Lower lobe of right lung (tissue), 2 donors: ENCODE results near the gene RNF149. TPM values are rescaled to one million over a fixed set of nuclear protein-coding genes. Genes with fewer than 3 reads are reported as not detected.

Experiments used
- ATAC-seq, 2 donors: fragments of 200-7000 bp; cut with Tn5 transposase; one replicate each; pipeline ENCODE4 v1.9.1; 2020 to 2022; ENCODE audit warnings: mild to moderate bottlenecking in 2 of 2, moderate library complexity in 2 of 2
- DNase-seq: peaks from one replicate; pipeline ENCODE4 v3.0.0-alpha.2; 2020
- H3K27ac ChIP-seq: fragments of 200-600 bp; one replicate; pipeline ENCODE4 v1.8.0; 2022
- H3K27me3 ChIP-seq: fragments of 200-600 bp; one replicate; pipeline ENCODE4 v1.8.0; 2022; ENCODE audit warnings: low read depth
- H3K36me3 ChIP-seq: fragments of 200-600 bp; one replicate; pipeline ENCODE4 v1.8.0; 2022; ENCODE audit warnings: mild to moderate bottlenecking
- H3K4me1 ChIP-seq: fragments of 200-600 bp; one replicate; pipeline ENCODE4 v1.8.0; 2022
- H3K4me3 ChIP-seq: fragments of 200-600 bp; one replicate; pipeline ENCODE4 v1.8.0; 2022; ENCODE audit warnings: mild to moderate bottlenecking
- H3K9me3 ChIP-seq: fragments of 200-600 bp; one replicate; pipeline ENCODE4 v1.8.0; 2022
- CTCF ChIP-seq: fragments of 200-600 bp; IDR thresholded peaks from one replicate; pipeline ENCODE4 v1.8.0; 2022; ENCODE audit warnings: antibody characterized with exemption, mild to moderate bottlenecking
- intact Hi-C: fragments of 100-400 bp; cut with DNase I; formaldehyde crosslinking; loops from one replicate; pipeline ENCODE4 v1.11.0; 2022
- total RNA-seq: library from RNA; stranded (reverse); fragmentation: NEBNext Ultra II Directional; extraction: Animal tissue kit (Norgen Biotek cat#: 25700); gene quantifications from one replicate; pipeline ENCODE4 v1.2.1, GENCODE V29; 2021
- donor health status: DM: no; HTN: yes; CAD: no; lungs with severe emphysema.

Gene RNF149
- total RNA-seq, 1 donor from 2014 or later, result 158 TPM

GRCh38 chr2:101300164-101300563 is 8.3 kb downstream of the RNF149 start:
- intact Hi-C loops, result no loop called here
- Histone ChIP-seq H3K4me3 (peak overlapping the region; percentile 4), H3K9me3 (no peaks in the 10 kb centered on the region), H3K4me1 (peaks cover 76% of the 10 kb centered on the region), H3K27me3 (no peaks in the 10 kb centered on the region), H3K36me3 (peaks cover 18% of the 10 kb centered on the region), H3K27ac (no peak overlapping the region)
- no peak for TF ChIP-seq CTCF
- no peak for ATAC-seq
- DNase-seq, result no peak

GRCh38 chr2:101299604-101300003 is 8.9 kb downstream of the RNF149 start:
- intact Hi-C loops, result no loop called here
- no peak for TF ChIP-seq CTCF
- Histone ChIP-seq H3K27me3 (no peaks in the 10 kb centered on the region), H3K9me3 (no peaks in the 10 kb centered on the region), H3K4me3 (no peak overlapping the region), H3K27ac (no peak overlapping the region), H3K4me1 (peaks cover 76% of the 10 kb centered on the region), H3K36me3 (peaks cover 24% of the 10 kb centered on the region)
- ATAC-seq, result no peak
- DNase-seq, result no peak

DNA sequence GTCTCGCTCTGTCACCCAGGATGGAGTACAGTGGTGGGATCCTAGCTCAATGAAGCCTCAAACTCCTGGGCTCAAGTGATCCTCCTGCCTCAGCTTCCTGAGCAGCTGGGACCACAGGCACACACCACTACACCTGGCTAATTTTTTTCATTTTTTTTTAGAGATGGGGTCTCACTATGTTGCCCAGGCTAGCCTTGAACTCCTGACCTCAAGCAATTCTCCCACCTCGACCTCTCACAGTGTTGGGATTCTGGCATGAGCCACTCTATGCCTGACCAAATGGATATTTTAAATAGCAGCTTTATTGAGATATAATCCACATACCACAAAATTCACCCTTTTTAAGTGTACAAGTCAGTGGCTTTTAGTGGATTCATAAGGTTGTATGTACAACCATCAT is 11.1 kb downstream of the RNF149 start:
- intact Hi-C loops, result no loop called here
- Histone ChIP-seq H3K4me1 (peaks cover 61% of the 10 kb centered on the region), H3K27me3 (no peaks in the 10 kb centered on the region), H3K36me3 (peaks cover 40% of the 10 kb centered on the region), H3K27ac (no peak overlapping the region), H3K9me3 (no peaks in the 10 kb centered on the region), H3K4me3 (no peak overlapping the region)
- DNase-seq (no peak), ATAC-seq (no peak)
- no peak for TF ChIP-seq CTCF

GRCh38 chr2:101296371-101296770 is 12.1 kb downstream of the RNF149 start:
- Histone ChIP-seq H3K27ac (no peak overlapping the region), H3K4me3 (no peak overlapping the region), H3K36me3 (peaks cover 47% of the 10 kb centered on the region), H3K4me1 (peaks cover 50% of the 10 kb centered on the region), H3K9me3 (no peaks in the 10 kb centered on the region), H3K27me3 (no peaks in the 10 kb centered on the region)
- ATAC-seq (no peak), DNase-seq (no peak)
- TF ChIP-seq CTCF, result no peak
- intact Hi-C loops, result no loop called here

- no peak for TF ChIP-seq CTCF
- intact Hi-C loops, result no loop called here
- no peak for DNase-seq
- H3K27ac ChIP-seq, result no peak overlapping the region
- no peaks in the 10 kb centered on the region for H3K9me3 ChIP-seq
- ATAC-seq, result no peak
- no peak overlapping the region for H3K4me3 ChIP-seq
- H3K4me1 ChIP-seq, result peaks cover 46% of the 10 kb centered on the region
- peaks cover 51% of the 10 kb centered on the region for H3K36me3 ChIP-seq
- no peaks in the 10 kb centered on the region for H3K27me3 ChIP-seq
Measured at GRCh38 chr2:101295895-101296294, 12.6 kb downstream of the RNF149 start.

DNA sequence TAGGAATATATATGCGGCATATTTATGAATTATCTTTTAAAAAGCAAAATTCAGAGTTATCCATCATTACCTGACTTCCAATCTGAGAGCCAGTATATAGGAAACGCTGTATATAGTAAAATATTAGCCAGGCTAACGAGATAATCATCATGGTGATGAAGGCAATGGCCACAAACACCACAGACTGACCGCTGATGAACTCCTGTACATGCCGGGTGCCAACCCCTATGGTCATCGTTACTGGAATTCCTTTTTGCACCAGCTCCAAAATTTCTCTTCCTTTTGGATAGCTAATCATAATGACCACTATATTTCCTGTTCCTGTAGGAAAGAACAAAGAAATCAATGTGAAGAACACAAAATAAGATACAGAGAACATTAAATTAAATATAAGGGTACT is 13.6 kb downstream of the RNF149 start:
- no peak for TF ChIP-seq CTCF
- Histone ChIP-seq H3K27ac (no peak overlapping the region), H3K4me1 (peaks cover 35% of the 10 kb centered on the region), H3K27me3 (no peaks in the 10 kb centered on the region), H3K4me3 (no peak overlapping the region), H3K9me3 (no peaks in the 10 kb centered on the region), H3K36me3 (peaks cover 58% of the 10 kb centered on the region)
- intact Hi-C loops, result no loop called here
- DNase-seq (no peak), ATAC-seq (no peak)
